Cerebellar nuclear complex (tissue), 1 donor: ENCODE measurements around the gene THAP7.

Source experiments
- DNase-seq, 2 experiments: peaks; one replicate each; lab custom pipeline; 2025; lab: John Stamatoyannopoulos, UW

The THAP7 gene

GRCh38 chr22:21031545-21032036, 29.7 kb upstream of the THAP7 start:
- DNase-seq: no peak

- DNase-seq: peak in 1 of 2 experiments; percentile 19
These were observed 29.0 kb upstream of the THAP7 start for GRCh38 chr22:21030621-21031544.

GRCh38 chr22:21030032-21030431, 28.1 kb upstream of the THAP7 start:
- DNase-seq: no peak

- no peak for DNase-seq
These were observed 27.6 kb upstream of the THAP7 start for GRCh38 chr22:21029486-21030025.

- DNase-seq: no peak
These were observed 26.6 kb upstream of the THAP7 start for GRCh38 chr22:21028277-21029251.

- DNase-seq: no peak
These were observed 25.1 kb upstream of the THAP7 start for GRCh38 chr22:21026783-21027692.

GRCh38 chr22:21025763-21026755, 24.1 kb upstream of the THAP7 start:
- no peak for DNase-seq

GRCh38 chr22:21025266-21025665, 23.3 kb upstream of the THAP7 start:
- DNase-seq: no peak

GRCh38 chr22:21022955-21023614, 21.2 kb upstream of the THAP7 start:
- no peak for DNase-seq

GRCh38 chr22:21022507-21022906, 20.6 kb upstream of the THAP7 start:
- DNase-seq: no peak

- no peak for DNase-seq
These were observed 19.0 kb upstream of the THAP7 start for GRCh38 chr22:21020802-21021429.

GRCh38 chr22:21018314-21018713, 16.4 kb upstream of the THAP7 start:
- no peak for DNase-seq

- no peak for DNase-seq
These were observed 14.9 kb upstream of the THAP7 start for GRCh38 chr22:21016644-21017420.

GRCh38 chr22:21015466-21016006, 13.6 kb upstream of the THAP7 start:
- no peak for DNase-seq

GRCh38 chr22:21014726-21015465, 13.0 kb upstream of the THAP7 start, which contains the start of gene P2RX6:
Gene P2RX6 (plus strand): TSS chr22:21015165. CDS start chr22:21015175, 10 bp downstream.
- no peak for DNase-seq

GRCh38 chr22:21014202-21014725, 12.3 kb upstream of the THAP7 start:
- peak; percentile 56 to 77 for DNase-seq
